ENCODE data around the gene CYTIP.

Gene CYTIP

DNA sequence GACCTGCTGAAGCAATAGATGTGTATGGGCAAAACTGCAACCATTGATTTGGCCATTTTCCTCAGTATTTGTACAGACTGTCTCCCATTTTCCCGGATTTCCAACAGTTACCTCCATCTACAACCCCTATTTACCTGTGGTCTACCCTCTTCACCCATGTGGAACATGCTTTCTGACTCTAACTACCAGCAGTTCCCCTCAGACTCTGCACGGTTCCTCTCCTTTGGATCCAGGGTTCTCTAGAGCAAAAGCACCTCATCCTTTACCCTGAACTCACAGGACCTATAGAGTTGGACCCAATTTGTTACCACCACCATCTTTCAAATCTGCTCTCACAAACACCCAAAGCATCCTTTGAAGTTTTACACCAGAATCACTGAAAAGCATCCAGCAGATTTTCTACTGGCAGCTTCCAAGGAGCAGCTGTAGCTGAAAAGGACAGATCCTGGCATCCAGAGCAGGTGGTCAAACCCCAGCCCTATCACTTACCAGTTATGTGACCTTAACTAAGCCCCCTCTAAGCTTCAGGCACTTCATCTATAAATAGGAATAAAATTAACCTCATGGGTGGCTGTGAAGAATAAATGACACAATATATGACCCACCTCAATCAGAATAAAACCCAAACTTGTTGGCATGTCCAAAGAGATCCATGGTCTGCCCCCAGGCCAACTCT is 15.3 kb downstream of the CYTIP start:
- Histone ChIP-seq H2BK5ac (ENCODE audit: low read length) (no peak overlapping the region), H3K4me3 (ENCODE audit: low read length in 2 of 2) (no peak overlapping the region), H3K9me3 (replicated peaks in 1 of 2; ENCODE audit: control insufficient read depth in 2 of 2, insufficient read depth in 1 of 2, low read depth in 1 of 2, low read length in 2 of 2) (peaks cover 0 to 2% of the 10 kb centered on the region in 2 donors), H2BK15ac (ENCODE audit: low read length) (no peak overlapping the region), H3K14ac (ENCODE audit: low read length) (no peak overlapping the region), H2AFZ (ENCODE audit: low read length) (no peak overlapping the region), H3K36me3 (replicated peaks in 1 of 2; ENCODE audit: control insufficient read depth in 2 of 2, insufficient read depth in 2 of 2, low read length in 2 of 2) (no peaks in the 10 kb centered on the region), H4K91ac (ENCODE audit: low read depth, low read length, poor library complexity) (no peak overlapping the region), H3K27ac (replicated peaks; ENCODE audit: low read length) (no peak overlapping the region), H3K79me1 (ENCODE audit: low read depth, low read length) (no peaks in the 10 kb centered on the region), H3K9ac (ENCODE audit: low read depth, low read length, poor library complexity) (no peak overlapping the region), H2BK12ac (ENCODE audit: low read length) (no peak overlapping the region), H4K8ac (ENCODE audit: low read depth, low read length) (no peak overlapping the region), H3K4me1 (ENCODE audit: control insufficient read depth in 2 of 2, insufficient read depth in 1 of 2, low read depth in 1 of 2, low read length in 2 of 2) (no peaks in the 10 kb centered on the region), H3K27me3 (ENCODE audit: control insufficient read depth in 3 of 3, insufficient read depth in 3 of 3, low read depth in 1 of 3, low read length in 3 of 3) (no peaks in the 10 kb centered on the region), H3K18ac (ENCODE audit: low read length) (no peak overlapping the region), H3K4me2 (ENCODE audit: insufficient read depth, low read length, poor library complexity, severe bottlenecking) (no peak overlapping the region), H3K4ac (ENCODE audit: low read length) (no peak overlapping the region), H2BK120ac (ENCODE audit: low read depth, low read length) (no peak overlapping the region), H3K23ac (ENCODE audit: low read depth, low read length, poor library complexity) (no peak overlapping the region), H2AK5ac (ENCODE audit: low read depth, low read length) (no peak overlapping the region)
- no CpG with 5 or more reads among the region's 2 CpGs for WGBS, 2 donors (ENCODE audit: extremely low coverage in 2 of 2, insufficient read length in 2 of 2, insufficient replicate concordance in 1 of 2)
- DNase-seq (ENCODE audit: low spot score) = no peak

DNA sequence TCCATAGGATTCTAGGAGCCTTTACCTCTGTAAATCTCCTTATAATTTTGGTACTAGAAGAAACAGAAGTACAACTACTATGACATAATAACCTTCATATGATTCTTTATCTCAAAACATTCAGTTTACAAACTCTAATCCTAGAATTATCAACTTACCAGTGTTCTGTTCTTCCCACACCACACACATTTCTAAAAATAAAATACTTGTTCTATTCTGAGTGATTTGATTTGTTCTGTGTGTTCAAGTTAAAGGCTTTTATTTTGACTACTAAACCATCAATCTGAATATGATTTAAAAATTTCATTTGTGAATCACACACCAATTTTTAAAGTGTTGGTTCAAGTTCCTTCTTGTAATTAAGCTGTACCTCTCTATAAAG is 16.0 kb downstream of the CYTIP start:
- H4K91ac ChIP-seq (ENCODE audit: low read depth, low read length, poor library complexity) = no peak overlapping the region
- no peak overlapping the region for H2BK12ac ChIP-seq (ENCODE audit: low read length)
- no peak overlapping the region for H3K27ac ChIP-seq (replicated peaks; ENCODE audit: low read length)
- no peak overlapping the region for H3K4me2 ChIP-seq (ENCODE audit: insufficient read depth, low read length, poor library complexity, severe bottlenecking)
- no peak overlapping the region for H3K4ac ChIP-seq (ENCODE audit: low read length)
- H3K9me3 ChIP-seq (replicated peaks in 1 of 2; ENCODE audit: control insufficient read depth in 2 of 2, insufficient read depth in 1 of 2, low read depth in 1 of 2, low read length in 2 of 2) = peaks cover 0 to 2% of the 10 kb centered on the region in 2 donors
- no peak overlapping the region for H4K8ac ChIP-seq (ENCODE audit: low read depth, low read length)
- no peaks in the 10 kb centered on the region for H3K4me1 ChIP-seq (ENCODE audit: control insufficient read depth in 2 of 2, insufficient read depth in 1 of 2, low read depth in 1 of 2, low read length in 2 of 2)
- H2AFZ ChIP-seq (ENCODE audit: low read length) = no peak overlapping the region
- H2BK120ac ChIP-seq (ENCODE audit: low read depth, low read length) = no peak overlapping the region
- no peak overlapping the region for H3K18ac ChIP-seq (ENCODE audit: low read length)
- H3K27me3 ChIP-seq (ENCODE audit: control insufficient read depth in 3 of 3, insufficient read depth in 3 of 3, low read depth in 1 of 3, low read length in 3 of 3) = no peaks in the 10 kb centered on the region
- no peak overlapping the region for H2BK5ac ChIP-seq (ENCODE audit: low read length)
- DNase-seq (ENCODE audit: low spot score) = no peak
- no peak overlapping the region for H3K9ac ChIP-seq (ENCODE audit: low read depth, low read length, poor library complexity)
- no peaks in the 10 kb centered on the region for H3K36me3 ChIP-seq (replicated peaks in 1 of 2; ENCODE audit: control insufficient read depth in 2 of 2, insufficient read depth in 2 of 2, low read length in 2 of 2)
- H3K23ac ChIP-seq (ENCODE audit: low read depth, low read length, poor library complexity) = no peak overlapping the region
- H3K14ac ChIP-seq (ENCODE audit: low read length) = no peak overlapping the region
- H2BK15ac ChIP-seq (ENCODE audit: low read length) = no peak overlapping the region
- H2AK5ac ChIP-seq (ENCODE audit: low read depth, low read length) = no peak overlapping the region
- H3K4me3 ChIP-seq (ENCODE audit: low read length in 2 of 2) = no peak overlapping the region
- no peaks in the 10 kb centered on the region for H3K79me1 ChIP-seq (ENCODE audit: low read depth, low read length)

DNA sequence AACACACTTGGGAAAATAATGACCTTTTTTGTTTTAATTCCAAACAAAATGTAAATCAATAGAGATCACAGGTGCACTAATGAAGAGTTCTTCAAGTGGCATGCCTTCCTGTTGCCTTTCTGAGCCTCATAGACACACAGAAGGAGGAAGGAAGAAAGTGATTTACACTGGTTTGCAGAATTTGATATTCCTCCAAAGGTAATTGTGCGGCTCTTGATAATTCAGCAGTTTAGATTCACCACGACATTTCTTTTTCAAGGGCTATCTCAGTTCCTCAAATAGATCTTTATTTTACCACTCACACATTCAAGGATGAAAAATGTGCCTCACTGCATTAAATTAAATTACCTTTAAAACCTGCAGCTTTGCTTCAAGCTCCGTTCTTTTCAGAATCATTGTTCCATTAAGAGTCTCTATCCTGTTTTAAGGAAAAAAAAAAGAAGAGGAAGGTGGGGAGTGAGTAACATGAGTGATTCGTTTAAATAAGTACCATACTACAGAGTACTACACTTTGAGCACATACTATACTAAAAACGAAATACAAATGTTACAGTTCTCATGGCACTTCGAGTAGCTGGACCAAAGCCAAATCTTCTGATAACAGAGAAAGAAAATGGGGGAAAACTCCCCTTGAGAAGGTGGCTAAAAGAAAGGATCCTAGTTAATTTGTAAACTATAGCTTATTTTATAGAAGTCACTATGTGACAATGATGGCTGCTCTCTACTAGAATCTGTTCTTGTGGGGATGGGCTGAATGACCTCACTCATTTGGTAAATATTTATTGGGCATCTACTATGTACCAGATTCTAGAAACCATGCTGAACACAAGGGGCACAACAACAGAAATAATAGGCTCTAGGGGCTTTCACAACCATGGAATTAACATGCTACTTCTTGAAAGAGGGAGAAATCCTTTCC is 16.6 kb downstream of the CYTIP start:
- H3K14ac ChIP-seq (ENCODE audit: low read length) = no peak overlapping the region
- no peak overlapping the region for H2BK120ac ChIP-seq (ENCODE audit: low read depth, low read length)
- no peak overlapping the region for H2AK5ac ChIP-seq (ENCODE audit: low read depth, low read length)
- no peaks in the 10 kb centered on the region for H3K27me3 ChIP-seq (ENCODE audit: control insufficient read depth in 3 of 3, insufficient read depth in 3 of 3, low read depth in 1 of 3, low read length in 3 of 3)
- no peak overlapping the region for H2BK12ac ChIP-seq (ENCODE audit: low read length)
- H3K27ac ChIP-seq (replicated peaks; ENCODE audit: low read length) = no peak overlapping the region
- no CpG with 5 or more reads among the region's 6 CpGs for WGBS, 2 donors (ENCODE audit: extremely low coverage in 2 of 2, insufficient read length in 2 of 2, insufficient replicate concordance in 1 of 2)
- no peaks in the 10 kb centered on the region for H3K4me1 ChIP-seq (ENCODE audit: control insufficient read depth in 2 of 2, insufficient read depth in 1 of 2, low read depth in 1 of 2, low read length in 2 of 2)
- no peak overlapping the region for H3K18ac ChIP-seq (ENCODE audit: low read length)
- H4K91ac ChIP-seq (ENCODE audit: low read depth, low read length, poor library complexity) = no peak overlapping the region
- H3K9ac ChIP-seq (ENCODE audit: low read depth, low read length, poor library complexity) = no peak overlapping the region
- peaks cover 0 to 2% of the 10 kb centered on the region in 2 donors for H3K9me3 ChIP-seq (replicated peaks in 1 of 2; ENCODE audit: control insufficient read depth in 2 of 2, insufficient read depth in 1 of 2, low read depth in 1 of 2, low read length in 2 of 2)
- no peak overlapping the region for H2AFZ ChIP-seq (ENCODE audit: low read length)
- H4K8ac ChIP-seq (ENCODE audit: low read depth, low read length) = no peak overlapping the region
- H2BK5ac ChIP-seq (ENCODE audit: low read length) = no peak overlapping the region
- H3K36me3 ChIP-seq (replicated peaks in 1 of 2; ENCODE audit: control insufficient read depth in 2 of 2, insufficient read depth in 2 of 2, low read length in 2 of 2) = no peaks in the 10 kb centered on the region
- no peak overlapping the region for H3K4me3 ChIP-seq (ENCODE audit: low read length in 2 of 2)
- no peak overlapping the region for H3K23ac ChIP-seq (ENCODE audit: low read depth, low read length, poor library complexity)
- H3K4ac ChIP-seq (ENCODE audit: low read length) = no peak overlapping the region
- no peak overlapping the region for H2BK15ac ChIP-seq (ENCODE audit: low read length)
- no peak for DNase-seq (ENCODE audit: low spot score)
- no peaks in the 10 kb centered on the region for H3K79me1 ChIP-seq (ENCODE audit: low read depth, low read length)
- no peak overlapping the region for H3K4me2 ChIP-seq (ENCODE audit: insufficient read depth, low read length, poor library complexity, severe bottlenecking)

DNA sequence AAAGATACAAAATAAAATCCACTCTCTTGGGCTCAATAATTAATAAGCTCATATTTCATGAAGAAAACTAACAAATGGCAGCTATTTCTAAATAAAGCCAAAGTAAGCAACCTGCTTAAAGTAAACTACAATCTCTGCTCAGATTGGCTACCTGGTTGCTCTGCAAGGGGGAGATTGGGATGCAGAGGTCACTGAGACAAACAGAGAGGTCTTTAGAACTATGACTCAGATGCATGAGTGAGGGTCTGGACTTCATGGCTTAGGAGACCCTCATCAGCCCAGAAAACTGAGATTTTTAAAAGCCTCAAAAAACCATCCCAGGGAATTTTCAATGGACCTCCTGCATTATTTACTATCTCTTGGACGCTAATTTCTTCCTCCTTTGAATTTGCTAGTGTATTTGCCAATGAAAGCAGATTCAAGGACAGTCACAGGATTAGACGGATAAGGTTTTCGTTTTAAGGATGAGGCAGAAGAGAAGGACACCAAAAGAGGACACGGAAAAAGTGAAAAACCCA is 17.4 kb downstream of the CYTIP start:
- Histone ChIP-seq H2BK12ac (ENCODE audit: low read length) (no peak overlapping the region), H3K4ac (ENCODE audit: low read length) (no peak overlapping the region), H3K4me3 (ENCODE audit: low read length in 2 of 2) (no peak overlapping the region), H4K8ac (ENCODE audit: low read depth, low read length) (no peak overlapping the region), H3K18ac (ENCODE audit: low read length) (no peak overlapping the region), H2BK5ac (ENCODE audit: low read length) (no peak overlapping the region), H3K36me3 (replicated peaks in 1 of 2; ENCODE audit: control insufficient read depth in 2 of 2, insufficient read depth in 2 of 2, low read length in 2 of 2) (no peaks in the 10 kb centered on the region), H3K79me1 (ENCODE audit: low read depth, low read length) (no peaks in the 10 kb centered on the region), H2AFZ (ENCODE audit: low read length) (no peak overlapping the region), H4K91ac (ENCODE audit: low read depth, low read length, poor library complexity) (no peak overlapping the region), H2BK120ac (ENCODE audit: low read depth, low read length) (no peak overlapping the region), H3K14ac (ENCODE audit: low read length) (no peak overlapping the region), H3K4me2 (ENCODE audit: insufficient read depth, low read length, poor library complexity, severe bottlenecking) (no peak overlapping the region), H3K27me3 (ENCODE audit: control insufficient read depth in 3 of 3, insufficient read depth in 3 of 3, low read depth in 1 of 3, low read length in 3 of 3) (no peaks in the 10 kb centered on the region), H3K9ac (ENCODE audit: low read depth, low read length, poor library complexity) (no peak overlapping the region), H3K9me3 (replicated peaks in 1 of 2; ENCODE audit: control insufficient read depth in 2 of 2, insufficient read depth in 1 of 2, low read depth in 1 of 2, low read length in 2 of 2) (peaks cover 0 to 2% of the 10 kb centered on the region in 2 donors), H3K23ac (ENCODE audit: low read depth, low read length, poor library complexity) (no peak overlapping the region), H3K27ac (replicated peaks; ENCODE audit: low read length) (no peak overlapping the region), H2BK15ac (ENCODE audit: low read length) (no peak overlapping the region), H3K4me1 (ENCODE audit: control insufficient read depth in 2 of 2, insufficient read depth in 1 of 2, low read depth in 1 of 2, low read length in 2 of 2) (no peaks in the 10 kb centered on the region), H2AK5ac (ENCODE audit: low read depth, low read length) (no peak overlapping the region)
- DNase-seq (ENCODE audit: low spot score) = no peak
- WGBS, 2 donors (ENCODE audit: extremely low coverage in 2 of 2, insufficient read length in 2 of 2, insufficient replicate concordance in 1 of 2) = no CpG with 5 or more reads among the region's 4 CpGs

Data from neuronal stem cell (in vitro differentiated cells).